Natural killer cell (primary cell): Measurements from ENCODE around the gene LARP4B. TPM values are rescaled to one million over a fixed set of nuclear protein-coding genes. Genes with fewer than 3 reads are reported as not detected.

ENCODE experiments used
- ATAC-seq, 3 donors: fragments of 150-1000 bp in 2 of 3; fragments of 200-7000 bp in 1 of 3; cut with Tn5 transposase; 1 replicate in 1 of 3; 2 replicates in 2 of 3; pipeline ENCODE4 v1.10.0; 2021; ENCODE audit warnings: mild to moderate bottlenecking in 2 of 3, moderate library complexity in 2 of 3
- DNase-seq, 2 donors: peaks; one replicate each; pipeline versions ENCODE4 v3.0.0 to v3.0.0-alpha.2; 2013 to 2021; ENCODE audit warnings: mixed read lengths in 1 of 2
- H3K27ac ChIP-seq: one replicate; pipeline ENCODE4 v1.5.1; 2013; ENCODE audit warnings: mild to moderate bottlenecking, low read length
- H3K27me3 ChIP-seq: one replicate; pipeline ENCODE4 v1.6.1; 2013; ENCODE audit warnings: low read length; ENCODE audit not compliant: control insufficient read depth, insufficient read depth
- H3K36me3 ChIP-seq: one replicate; pipeline ENCODE4 v1.6.1; 2013; ENCODE audit warnings: low read length; ENCODE audit not compliant: control insufficient read depth, insufficient read depth
- H3K4me1 ChIP-seq: one replicate; pipeline ENCODE4 v1.6.1; 2013; ENCODE audit warnings: low read length; ENCODE audit not compliant: control insufficient read depth, insufficient read depth
- H3K4me3 ChIP-seq: one replicate; pipeline ENCODE4 v1.5.1; 2013; ENCODE audit warnings: low read length
- H3K9me3 ChIP-seq: one replicate; pipeline ENCODE4 v1.6.1; 2013; ENCODE audit warnings: low read length; ENCODE audit not compliant: control insufficient read depth, insufficient read depth
- H3K27ac Mint-ChIP-seq, 2 donors: one replicate each; pipeline ENCODE4 v1.8.0; 2022; ENCODE audit warnings: mild to moderate bottlenecking in 2 of 2, mixed read lengths in 2 of 2, moderate library complexity in 1 of 2
- H3K27me3 Mint-ChIP-seq, 2 donors: one replicate each; pipeline ENCODE4 v1.8.0; 2022; ENCODE audit warnings: low read depth in 2 of 2, mixed read lengths in 2 of 2
- H3K36me3 Mint-ChIP-seq: one replicate; pipeline ENCODE4 v1.8.0; 2022; ENCODE audit warnings: mixed read lengths
- H3K4me1 Mint-ChIP-seq, 2 donors: one replicate each; pipeline ENCODE4 v1.8.0; 2022; ENCODE audit warnings: mixed read lengths in 2 of 2
- H3K4me3 Mint-ChIP-seq: one replicate; pipeline ENCODE4 v1.8.0; 2022; ENCODE audit warnings: mild to moderate bottlenecking, moderate library complexity, mixed read lengths
- H3K9me3 Mint-ChIP-seq, 2 donors: one replicate each; pipeline ENCODE4 v1.8.0; 2022; ENCODE audit warnings: mixed read lengths in 2 of 2
- WGBS: methylation state at CpG from one replicate; pipeline ENCODE4 v1.1.7; 2013; ENCODE audit warnings: missing lambda C conversion rate; ENCODE audit not compliant: insufficient coverage; 5-methylcytosine and 5-hydroxymethylcytosine counted together
- intact Hi-C: fragments of 100-400 bp; cut with micrococcal nuclease; formaldehyde crosslinking; loops from one replicate; pipeline ENCODE4 v1.14.2; 2022
- total RNA-seq, 4 donors: library from RNA; stranded (reverse); fragments of 120-200 nt in 1 of 4; gene quantifications; one replicate each; pipeline versions ENCODE4 v1.2.3 to v1.2.4, GENCODE V29; 2013 to 2022
- TF ChIP-seq, protein P1 (sequence below): fragments of 200-600 bp; IDR thresholded peaks from one replicate; pipeline ENCODE4 v1.8.0; 2022; ENCODE audit warnings: antibody characterized with exemption

Gene LARP4B
- total RNA-seq, 3 donors from 2014 or later (not counting 1 experiment from before 2014, with no cell fraction given), result 75.5 to 95.4 (median 90.2) TPM

- no peaks in the 10 kb centered on the region for H3K27me3 ChIP-seq
- H3K9me3 Mint-ChIP-seq, result no peaks in the 10 kb centered on the region
- no peak overlapping the region for H3K27ac ChIP-seq
- H3K4me1 Mint-ChIP-seq, result peaks cover 30 to 35% of the 10 kb centered on the region in 2 donors
- H3K4me1 ChIP-seq, result peaks cover 6% of the 10 kb centered on the region
- peaks cover 3% of the 10 kb centered on the region for H3K36me3 ChIP-seq
- ATAC-seq (no peak), DNase-seq (no peak)
- H3K27ac Mint-ChIP-seq, result peak overlapping the region in 1 of 2 donors; percentile 61
- no peaks in the 10 kb centered on the region for H3K27me3 Mint-ChIP-seq
- TF ChIP-seq, protein P1, sequence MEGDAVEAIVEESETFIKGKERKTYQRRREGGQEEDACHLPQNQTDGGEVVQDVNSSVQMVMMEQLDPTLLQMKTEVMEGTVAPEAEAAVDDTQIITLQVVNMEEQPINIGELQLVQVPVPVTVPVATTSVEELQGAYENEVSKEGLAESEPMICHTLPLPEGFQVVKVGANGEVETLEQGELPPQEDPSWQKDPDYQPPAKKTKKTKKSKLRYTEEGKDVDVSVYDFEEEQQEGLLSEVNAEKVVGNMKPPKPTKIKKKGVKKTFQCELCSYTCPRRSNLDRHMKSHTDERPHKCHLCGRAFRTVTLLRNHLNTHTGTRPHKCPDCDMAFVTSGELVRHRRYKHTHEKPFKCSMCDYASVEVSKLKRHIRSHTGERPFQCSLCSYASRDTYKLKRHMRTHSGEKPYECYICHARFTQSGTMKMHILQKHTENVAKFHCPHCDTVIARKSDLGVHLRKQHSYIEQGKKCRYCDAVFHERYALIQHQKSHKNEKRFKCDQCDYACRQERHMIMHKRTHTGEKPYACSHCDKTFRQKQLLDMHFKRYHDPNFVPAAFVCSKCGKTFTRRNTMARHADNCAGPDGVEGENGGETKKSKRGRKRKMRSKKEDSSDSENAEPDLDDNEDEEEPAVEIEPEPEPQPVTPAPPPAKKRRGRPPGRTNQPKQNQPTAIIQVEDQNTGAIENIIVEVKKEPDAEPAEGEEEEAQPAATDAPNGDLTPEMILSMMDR, result no peak
- intact Hi-C loops, result no loop called here
- H3K4me3 ChIP-seq, result no peak overlapping the region
- no peak overlapping the region for H3K4me3 Mint-ChIP-seq
- WGBS, result over 99% methylated on average over 6 of the region's 7 CpGs
- no peaks in the 10 kb centered on the region for H3K36me3 Mint-ChIP-seq
- no peaks in the 10 kb centered on the region for H3K9me3 ChIP-seq
These were observed 14.6 kb downstream of the LARP4B start for GRCh38 chr10:916716-917415.

- no peaks in the 10 kb centered on the region for H3K36me3 Mint-ChIP-seq
- no peaks in the 10 kb centered on the region for H3K27me3 Mint-ChIP-seq
- H3K36me3 ChIP-seq, result peaks cover 8% of the 10 kb centered on the region
- no peak for DNase-seq
- H3K4me1 ChIP-seq, result no peaks in the 10 kb centered on the region
- H3K4me3 Mint-ChIP-seq, result no peak overlapping the region
- no peaks in the 10 kb centered on the region for H3K27me3 ChIP-seq
- no peaks in the 10 kb centered on the region for H3K9me3 ChIP-seq
- H3K4me1 Mint-ChIP-seq, result peaks cover 27 to 31% of the 10 kb centered on the region in 2 donors
- 100% methylated on average over 2 of the region's 3 CpGs for WGBS
- intact Hi-C loops, result no loop called here
- TF ChIP-seq, protein P1, result no peak
- H3K9me3 Mint-ChIP-seq, result no peaks in the 10 kb centered on the region
- H3K27ac Mint-ChIP-seq, result peak overlapping the region; percentile 0 to 9
- no peak overlapping the region for H3K27ac ChIP-seq
- no peak overlapping the region for H3K4me3 ChIP-seq
- no peak for ATAC-seq
These were observed 21.7 kb downstream of the LARP4B start for GRCh38 chr10:909831-910230.

GRCh38 chr10:905972-906371 lies 25.5 kb downstream of the LARP4B start:
- H3K4me1 Mint-ChIP-seq, result peaks cover 26 to 29% of the 10 kb centered on the region in 2 donors
- TF ChIP-seq, protein P1, result no peak

GRCh38 chr10:905503-905902 lies 26.0 kb downstream of the LARP4B start:
- peaks cover 26 to 29% of the 10 kb centered on the region in 2 donors for H3K4me1 Mint-ChIP-seq
- peak overlapping the region; percentile 16 to 64 for H3K27ac Mint-ChIP-seq
- no peaks in the 10 kb centered on the region for H3K27me3 Mint-ChIP-seq
- Histone ChIP-seq H3K9me3 (no peaks in the 10 kb centered on the region), H3K27me3 (no peaks in the 10 kb centered on the region), H3K27ac (no peak overlapping the region), H3K4me1 (no peaks in the 10 kb centered on the region), H3K36me3 (peaks cover 6% of the 10 kb centered on the region), H3K4me3 (no peak overlapping the region)
- H3K9me3 Mint-ChIP-seq, result no peaks in the 10 kb centered on the region
- no peak overlapping the region for H3K4me3 Mint-ChIP-seq
- TF ChIP-seq, protein P1, result no peak
- H3K36me3 Mint-ChIP-seq, result no peaks in the 10 kb centered on the region
- ATAC-seq, result no peak
- WGBS, result 50% methylated on average over 1 of the region's 3 CpGs
- no peak for DNase-seq
- intact Hi-C loops, result no loop called here

More at GRCh38 chr10:905972-906371, 25.5 kb downstream of the LARP4B start:
- DNase-seq, result no peak
- 67% methylated on average over 1 of the region's 1 CpG for WGBS
- no peak for ATAC-seq
- Mint-ChIP-seq H3K36me3 (no peaks in the 10 kb centered on the region), H3K27me3 (no peaks in the 10 kb centered on the region), H3K27ac (peak overlapping the region in 1 of 2 donors; percentile 64), H3K4me3 (no peak overlapping the region), H3K9me3 (no peaks in the 10 kb centered on the region)
- intact Hi-C loops, result no loop called here
- no peaks in the 10 kb centered on the region for H3K4me1 ChIP-seq
- H3K27ac ChIP-seq, result no peak overlapping the region
- no peak overlapping the region for H3K4me3 ChIP-seq
- H3K36me3 ChIP-seq, result peaks cover 6% of the 10 kb centered on the region
- H3K9me3 ChIP-seq, result no peaks in the 10 kb centered on the region
- H3K27me3 ChIP-seq, result no peaks in the 10 kb centered on the region
